Astrocyte (in vitro differentiated cells and primary cell): ENCODE data around the gene PPY.

ENCODE experiments used
- EZH2 ChIP-seq: IDR thresholded peaks from 2 replicates; pipeline ENCODE4 v1.6.1; 2012; ENCODE audit warnings: mild to moderate bottlenecking, low read length, inconsistent platforms; ENCODE audit not compliant: insufficient read depth
- TF ChIP-seq, protein P1 (sequence below): IDR thresholded peaks from 2 replicates; pipeline ENCODE4 v1.5.1; 2011; ENCODE audit warnings: low read depth, mild to moderate bottlenecking, inconsistent platforms, low read length, moderate library complexity; ENCODE audit not compliant: insufficient read depth

DNA sequence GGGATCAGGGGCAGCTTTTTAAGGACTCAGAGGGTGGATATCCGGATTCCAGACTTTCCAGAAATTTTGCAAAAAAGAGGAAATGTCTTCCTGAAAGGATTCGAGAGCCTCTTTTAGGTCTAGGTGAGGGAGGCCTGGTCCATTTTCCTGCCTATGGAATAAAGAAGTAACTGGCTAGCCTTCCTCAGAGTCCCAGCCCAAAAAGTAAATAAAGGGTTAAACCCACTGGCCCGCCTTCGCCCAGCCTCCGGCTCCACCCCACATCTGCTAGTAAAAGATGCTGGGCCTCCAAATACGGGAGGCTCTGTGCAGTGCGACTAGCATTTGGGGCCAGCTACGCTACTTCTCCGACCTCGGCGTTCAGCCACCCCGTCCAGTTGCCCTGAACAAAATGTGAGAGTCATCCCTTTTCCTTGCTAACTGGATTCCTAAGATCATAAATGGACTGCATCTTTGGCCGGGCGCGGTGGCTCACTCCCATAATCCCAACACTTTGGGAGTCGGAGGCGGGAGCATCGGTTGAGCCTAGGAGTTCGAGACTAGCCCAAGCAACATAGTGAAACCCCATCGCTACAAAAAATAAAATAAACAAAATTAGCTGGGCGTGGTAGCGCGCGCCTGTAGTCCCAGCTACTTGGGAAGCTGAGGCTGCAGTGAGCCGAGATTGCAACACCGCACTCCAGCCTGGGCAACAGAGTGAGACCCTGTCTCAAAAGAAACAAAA is 34.1 kb downstream of the PPY start:
- TF ChIP-seq, protein P1, sequence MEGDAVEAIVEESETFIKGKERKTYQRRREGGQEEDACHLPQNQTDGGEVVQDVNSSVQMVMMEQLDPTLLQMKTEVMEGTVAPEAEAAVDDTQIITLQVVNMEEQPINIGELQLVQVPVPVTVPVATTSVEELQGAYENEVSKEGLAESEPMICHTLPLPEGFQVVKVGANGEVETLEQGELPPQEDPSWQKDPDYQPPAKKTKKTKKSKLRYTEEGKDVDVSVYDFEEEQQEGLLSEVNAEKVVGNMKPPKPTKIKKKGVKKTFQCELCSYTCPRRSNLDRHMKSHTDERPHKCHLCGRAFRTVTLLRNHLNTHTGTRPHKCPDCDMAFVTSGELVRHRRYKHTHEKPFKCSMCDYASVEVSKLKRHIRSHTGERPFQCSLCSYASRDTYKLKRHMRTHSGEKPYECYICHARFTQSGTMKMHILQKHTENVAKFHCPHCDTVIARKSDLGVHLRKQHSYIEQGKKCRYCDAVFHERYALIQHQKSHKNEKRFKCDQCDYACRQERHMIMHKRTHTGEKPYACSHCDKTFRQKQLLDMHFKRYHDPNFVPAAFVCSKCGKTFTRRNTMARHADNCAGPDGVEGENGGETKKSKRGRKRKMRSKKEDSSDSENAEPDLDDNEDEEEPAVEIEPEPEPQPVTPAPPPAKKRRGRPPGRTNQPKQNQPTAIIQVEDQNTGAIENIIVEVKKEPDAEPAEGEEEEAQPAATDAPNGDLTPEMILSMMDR: no peak
- TF ChIP-seq EZH2: no peak
